Neutrophil (primary cell): ENCODE results near the gene NT5DC4.

Experiments
- H3K27ac ChIP-seq: fragments of 200-600 bp; sonication (generic); 2 replicates; pipeline ENCODE4 v1.5.1; 2016; ENCODE audit warnings: mild to moderate bottlenecking, moderate library complexity
- H3K27me3 ChIP-seq: fragments of 200-600 bp; sonication (generic); 2 replicates; pipeline ENCODE4 v1.6.0; 2016; ENCODE audit warnings: mild to moderate bottlenecking
- H3K36me3 ChIP-seq: fragments of 200-600 bp; sonication (generic); 2 replicates; pipeline ENCODE4 v1.5.1; 2017
- H3K4me1 ChIP-seq, 2 experiments: fragments of 200-600 bp in 1 of 2; sonication (generic) in 1 of 2; 1 replicate in 1 of 2; 2 replicates in 1 of 2; pipeline versions ENCODE4 v1.5.1 to v1.6.1; 2013 to 2016; ENCODE audit warnings: low read depth in 1 of 2, low read length in 1 of 2, mild to moderate bottlenecking in 1 of 2, moderate library complexity in 1 of 2; ENCODE audit not compliant: control insufficient read depth in 1 of 2, insufficient read depth in 1 of 2
- H3K4me3 ChIP-seq, 2 experiments: fragments of 200-600 bp in 1 of 2; sonication (generic) in 1 of 2; 1 replicate in 1 of 2; 2 replicates in 1 of 2; pipeline ENCODE4 v1.5.1; 2013 to 2016; ENCODE audit warnings: low read depth in 1 of 2, low read length in 1 of 2, mild to moderate bottlenecking in 1 of 2, moderate library complexity in 1 of 2
- H3K9me3 ChIP-seq: fragments of 200-600 bp; sonication (generic); 2 replicates; pipeline ENCODE4 v1.5.1; 2016
- TF ChIP-seq, protein P1 (sequence below): fragments of 200-600 bp; sonication (generic); IDR thresholded peaks from 2 replicates; pipeline ENCODE4 v1.5.1; 2016; ENCODE audit warnings: antibody characterized with exemption

Gene NT5DC4

GRCh38 chr2:112779598-112779997 is 58.8 kb downstream of the NT5DC4 start:
- Histone ChIP-seq H3K4me1 (peaks cover 6 to 8% of the 10 kb centered on the region in 2 experiments), H3K27ac (no peak overlapping the region), H3K4me3 (no peak overlapping the region), H3K27me3 (peaks cover 12% of the 10 kb centered on the region), H3K36me3 (no peaks in the 10 kb centered on the region), H3K9me3 (no peaks in the 10 kb centered on the region)
- TF ChIP-seq, protein P1, sequence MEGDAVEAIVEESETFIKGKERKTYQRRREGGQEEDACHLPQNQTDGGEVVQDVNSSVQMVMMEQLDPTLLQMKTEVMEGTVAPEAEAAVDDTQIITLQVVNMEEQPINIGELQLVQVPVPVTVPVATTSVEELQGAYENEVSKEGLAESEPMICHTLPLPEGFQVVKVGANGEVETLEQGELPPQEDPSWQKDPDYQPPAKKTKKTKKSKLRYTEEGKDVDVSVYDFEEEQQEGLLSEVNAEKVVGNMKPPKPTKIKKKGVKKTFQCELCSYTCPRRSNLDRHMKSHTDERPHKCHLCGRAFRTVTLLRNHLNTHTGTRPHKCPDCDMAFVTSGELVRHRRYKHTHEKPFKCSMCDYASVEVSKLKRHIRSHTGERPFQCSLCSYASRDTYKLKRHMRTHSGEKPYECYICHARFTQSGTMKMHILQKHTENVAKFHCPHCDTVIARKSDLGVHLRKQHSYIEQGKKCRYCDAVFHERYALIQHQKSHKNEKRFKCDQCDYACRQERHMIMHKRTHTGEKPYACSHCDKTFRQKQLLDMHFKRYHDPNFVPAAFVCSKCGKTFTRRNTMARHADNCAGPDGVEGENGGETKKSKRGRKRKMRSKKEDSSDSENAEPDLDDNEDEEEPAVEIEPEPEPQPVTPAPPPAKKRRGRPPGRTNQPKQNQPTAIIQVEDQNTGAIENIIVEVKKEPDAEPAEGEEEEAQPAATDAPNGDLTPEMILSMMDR = no peak

DNA sequence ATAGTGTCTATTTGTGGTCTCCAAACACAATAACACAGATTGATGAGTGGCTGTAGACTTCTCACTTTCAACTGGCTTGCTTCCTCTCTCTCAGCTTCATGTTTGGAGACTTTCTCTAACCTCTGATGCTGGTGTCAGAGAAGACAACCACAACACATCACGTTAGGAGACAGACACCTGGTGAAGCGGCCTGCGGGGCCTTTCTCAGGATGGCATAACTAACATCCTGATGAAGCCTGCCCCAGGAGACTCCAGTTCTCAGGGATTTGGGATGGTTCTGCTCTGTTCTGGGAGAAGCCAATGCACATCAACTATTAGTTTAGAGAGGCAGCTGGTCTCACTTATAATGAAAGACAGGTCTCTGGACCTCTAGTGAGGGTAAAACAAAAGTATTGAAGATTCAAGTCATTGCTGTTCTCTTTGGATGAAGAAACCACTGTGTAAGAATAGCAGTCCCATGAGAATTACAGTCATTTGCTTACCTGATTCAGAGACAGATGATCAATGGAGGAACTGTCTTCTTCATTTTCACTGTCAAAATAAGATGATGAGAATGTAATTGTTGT is 61.5 kb downstream of the NT5DC4 start:
- no peak overlapping the region for H3K4me3 ChIP-seq
- H3K36me3 ChIP-seq = no peaks in the 10 kb centered on the region
- TF ChIP-seq, protein P1 = no peak
- H3K27ac ChIP-seq = no peak overlapping the region
- H3K4me1 ChIP-seq = peaks cover 28 to 35% of the 10 kb centered on the region in 2 experiments
- H3K9me3 ChIP-seq = no peaks in the 10 kb centered on the region
- H3K27me3 ChIP-seq = peaks cover 6% of the 10 kb centered on the region

- H3K27me3 ChIP-seq = no peaks in the 10 kb centered on the region
- TF ChIP-seq, protein P1 = no peak
- H3K4me3 ChIP-seq = no peak overlapping the region
- no peak overlapping the region for H3K27ac ChIP-seq
- H3K4me1 ChIP-seq = peaks cover 38 to 45% of the 10 kb centered on the region in 2 experiments
- H3K9me3 ChIP-seq = no peaks in the 10 kb centered on the region
- no peaks in the 10 kb centered on the region for H3K36me3 ChIP-seq
These were observed 62.4 kb downstream of the NT5DC4 start for GRCh38 chr2:112783187-112783714.

DNA sequence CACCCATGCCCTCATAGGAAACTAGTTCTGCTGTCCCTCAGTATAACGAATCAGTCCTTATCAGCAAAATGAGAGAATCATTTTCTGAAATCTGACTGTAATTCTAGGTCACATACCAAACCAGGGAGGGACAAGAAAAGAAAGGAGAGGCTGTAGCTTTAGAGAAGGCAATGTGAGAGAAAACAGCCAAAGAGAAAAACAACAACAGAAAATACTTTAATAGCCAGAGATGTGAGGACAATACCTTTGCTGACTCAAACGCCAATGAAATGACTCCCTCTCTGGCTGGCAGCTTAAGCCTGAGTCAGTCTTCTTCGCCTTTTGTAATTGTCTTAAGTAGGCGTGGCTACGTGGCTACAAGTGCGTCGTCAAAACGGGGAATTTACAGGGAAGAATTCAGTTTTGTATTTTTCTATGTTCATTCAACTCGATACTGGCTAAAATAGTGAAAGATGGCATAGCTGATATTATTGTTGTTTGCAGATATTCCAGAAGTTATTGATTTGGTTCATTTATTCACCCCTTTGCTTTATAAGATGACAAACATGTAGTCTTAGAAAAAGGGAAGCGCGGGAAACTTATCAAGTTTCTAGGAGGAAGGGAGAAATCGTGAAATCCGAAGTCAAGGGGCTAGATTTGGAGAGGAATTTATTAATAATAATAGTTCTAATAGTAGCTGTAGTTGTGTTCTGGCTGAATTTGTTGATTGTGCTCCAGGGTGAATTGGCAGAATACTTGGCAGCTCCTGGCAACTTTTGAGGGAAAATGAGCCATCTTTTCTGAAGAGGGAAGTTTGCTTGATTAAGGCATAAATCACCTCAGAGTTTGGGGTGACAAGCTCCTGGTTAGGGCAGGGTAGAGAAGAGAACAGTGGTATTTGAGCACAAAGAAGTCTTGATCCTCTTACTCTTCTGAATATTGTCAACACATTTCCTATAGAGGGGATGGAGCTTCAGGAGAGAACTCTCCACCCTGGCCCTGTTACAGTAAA is 63.7 kb downstream of the NT5DC4 start, which contains the start of gene IL1A:
TSS of gene IL1A (minus strand) at position 295 of the 991 bp plus-strand sequence. CDS start 723 bp downstream, outside the sequence.
- Histone ChIP-seq H3K4me1 (peaks cover 50 to 57% of the 10 kb centered on the region in 2 experiments), H3K4me3 (peak within 1 kb of the TSS; percentile 25 to 42)

DNA sequence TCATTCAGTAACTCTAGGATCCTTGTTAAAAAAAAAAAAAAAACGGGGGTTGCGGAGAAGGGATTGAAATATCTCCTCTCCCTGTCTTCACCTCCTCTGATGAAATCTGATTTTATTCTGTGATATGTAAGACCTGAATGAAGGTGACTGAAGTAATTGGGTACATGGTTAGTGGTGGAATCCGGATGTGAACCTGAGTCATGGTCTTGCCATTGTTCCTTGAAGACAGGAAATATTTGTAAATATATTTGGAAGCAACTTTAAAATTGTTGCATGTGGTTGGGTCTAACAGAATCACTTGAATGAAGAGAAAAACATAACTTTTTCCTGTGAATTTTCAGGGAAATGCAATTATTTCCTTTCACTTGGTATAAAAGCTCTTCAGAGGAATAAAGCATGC is 66.5 kb downstream of the NT5DC4 start:
- H3K27me3 ChIP-seq = no peaks in the 10 kb centered on the region
- peaks cover 55 to 62% of the 10 kb centered on the region in 2 experiments for H3K4me1 ChIP-seq
- H3K27ac ChIP-seq = peak overlapping the region; percentile 84
- TF ChIP-seq, protein P1 = no peak
- no peak overlapping the region for H3K4me3 ChIP-seq
- H3K9me3 ChIP-seq = no peaks in the 10 kb centered on the region
- H3K36me3 ChIP-seq = no peaks in the 10 kb centered on the region

More for the DNA sequence above, 63.7 kb downstream of the NT5DC4 start, which contains the start of gene IL1A:
- Histone ChIP-seq H3K9me3 (no peaks in the 10 kb centered on the region), H3K27me3 (no peaks in the 10 kb centered on the region), H3K36me3 (no peaks in the 10 kb centered on the region), H3K27ac (peak within 1 kb of the TSS; percentile 78)
- TF ChIP-seq, protein P1 = no peak
